OCI-LY3 (cell line): ENCODE measurements around the gene SYNE3.

Source experiments
- H2AFZ ChIP-seq: fragments of 200-600, 300-600 bp; shearing (Covaris generic); 2 replicates; pipeline ENCODE4 v1.6.0; 2014; ENCODE audit warnings: antibody characterized with exemption, low read depth, low read length
- H3K27ac ChIP-seq: fragments of 200-600, 300-600 bp; sonication (generic); 2 replicates; pipeline ENCODE4 v1.5.1; 2014; ENCODE audit warnings: mild to moderate bottlenecking, low read length, moderate library complexity, mixed read lengths
- H3K27me3 ChIP-seq: fragments of 200-600, 300-600 bp; sonication (generic); 2 replicates; pipeline ENCODE4 v1.6.1; 2014; ENCODE audit warnings: low read depth, low read length, mixed read lengths
- H3K36me3 ChIP-seq: fragments of 200-600, 300-600 bp; sonication (generic); replicated peaks from 2 replicates; pipeline ENCODE3; 2014; ENCODE audit warnings: low read depth, low read length, mixed read lengths
- H3K4me1 ChIP-seq: fragments of 300-600, 200-600 bp; sonication (generic); 2 replicates; pipeline ENCODE4 v1.6.1; 2014; ENCODE audit warnings: low read length, mixed read lengths
- H3K4me2 ChIP-seq: fragments of 200-600, 300-600 bp; sonication (generic); 2 replicates; pipeline ENCODE4 v1.6.1; 2014; ENCODE audit warnings: low read length, mixed read lengths
- H3K4me3 ChIP-seq: fragments of 300-600, 200-600 bp; sonication (generic); 2 replicates; pipeline ENCODE4 v1.5.1; 2014; ENCODE audit warnings: antibody characterized with exemption, mild to moderate bottlenecking, low read length, moderate library complexity
- H3K79me2 ChIP-seq: fragments of 300-600, 200-600 bp; shearing (Covaris generic); 2 replicates; pipeline ENCODE4 v1.6.1; 2014; ENCODE audit warnings: mild to moderate bottlenecking, low read length, mixed read lengths
- H3K9ac ChIP-seq: fragments of 300-600, 200-600 bp; shearing (Covaris generic); 2 replicates; pipeline ENCODE4 v1.6.0; 2014; ENCODE audit warnings: mild to moderate bottlenecking, low read length, moderate library complexity
- H3K9me3 ChIP-seq: fragments of 200-600, 300-600 bp; shearing (Covaris generic); 2 replicates; pipeline ENCODE4 v1.6.1; 2014; ENCODE audit warnings: low read length, mixed read lengths; ENCODE audit not compliant: insufficient read depth
- H4K20me1 ChIP-seq: fragments of 200-600, 300-600 bp; sonication (generic); 2 replicates; pipeline ENCODE4 v1.6.1; 2016; ENCODE audit warnings: low read length, mixed read lengths; ENCODE audit not compliant: insufficient read depth
- EZH2phosphoT487 ChIP-seq: fragments of 200-600 bp; shearing (Covaris generic); IDR thresholded peaks from 2 replicates; pipeline ENCODE4 v1.6.1; 2018; ENCODE audit warnings: antibody characterized with exemption, mixed run types, low read depth
- TF ChIP-seq, protein P1 (sequence below): fragments of 200-600, 300-600 bp; sonication (generic); IDR thresholded peaks from 2 replicates; pipeline ENCODE4 v1.5.1; 2014; ENCODE audit warnings: antibody characterized with exemption, low read length, low read depth

SYNE3 gene

GRCh38 chr14:95500772-95501401 lies 15.6 kb downstream of the SYNE3 start:
- Histone ChIP-seq H3K36me3 (peaks cover 12% of the 10 kb centered on the region), H3K27ac (no peak overlapping the region), H3K27me3 (no peaks in the 10 kb centered on the region), H3K9me3 (no peaks in the 10 kb centered on the region), H3K4me3 (no peak overlapping the region), H4K20me1 (peaks cover 39% of the 10 kb centered on the region), H3K79me2 (peaks cover 88% of the 10 kb centered on the region), H2AFZ (no peak overlapping the region), H3K9ac (no peak overlapping the region), H3K4me1 (peaks cover 59% of the 10 kb centered on the region), H3K4me2 (no peak overlapping the region)
- no peak for TF ChIP-seq EZH2phosphoT487
- TF ChIP-seq, protein P1, sequence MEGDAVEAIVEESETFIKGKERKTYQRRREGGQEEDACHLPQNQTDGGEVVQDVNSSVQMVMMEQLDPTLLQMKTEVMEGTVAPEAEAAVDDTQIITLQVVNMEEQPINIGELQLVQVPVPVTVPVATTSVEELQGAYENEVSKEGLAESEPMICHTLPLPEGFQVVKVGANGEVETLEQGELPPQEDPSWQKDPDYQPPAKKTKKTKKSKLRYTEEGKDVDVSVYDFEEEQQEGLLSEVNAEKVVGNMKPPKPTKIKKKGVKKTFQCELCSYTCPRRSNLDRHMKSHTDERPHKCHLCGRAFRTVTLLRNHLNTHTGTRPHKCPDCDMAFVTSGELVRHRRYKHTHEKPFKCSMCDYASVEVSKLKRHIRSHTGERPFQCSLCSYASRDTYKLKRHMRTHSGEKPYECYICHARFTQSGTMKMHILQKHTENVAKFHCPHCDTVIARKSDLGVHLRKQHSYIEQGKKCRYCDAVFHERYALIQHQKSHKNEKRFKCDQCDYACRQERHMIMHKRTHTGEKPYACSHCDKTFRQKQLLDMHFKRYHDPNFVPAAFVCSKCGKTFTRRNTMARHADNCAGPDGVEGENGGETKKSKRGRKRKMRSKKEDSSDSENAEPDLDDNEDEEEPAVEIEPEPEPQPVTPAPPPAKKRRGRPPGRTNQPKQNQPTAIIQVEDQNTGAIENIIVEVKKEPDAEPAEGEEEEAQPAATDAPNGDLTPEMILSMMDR: no peak

- Histone ChIP-seq H3K4me1 (peaks cover 64% of the 10 kb centered on the region), H3K27ac (no peak overlapping the region)
- TF ChIP-seq EZH2phosphoT487: no peak
- TF ChIP-seq, protein P1: no peak
These were observed 16.2 kb downstream of the SYNE3 start for GRCh38 chr14:95500201-95500681.

DNA sequence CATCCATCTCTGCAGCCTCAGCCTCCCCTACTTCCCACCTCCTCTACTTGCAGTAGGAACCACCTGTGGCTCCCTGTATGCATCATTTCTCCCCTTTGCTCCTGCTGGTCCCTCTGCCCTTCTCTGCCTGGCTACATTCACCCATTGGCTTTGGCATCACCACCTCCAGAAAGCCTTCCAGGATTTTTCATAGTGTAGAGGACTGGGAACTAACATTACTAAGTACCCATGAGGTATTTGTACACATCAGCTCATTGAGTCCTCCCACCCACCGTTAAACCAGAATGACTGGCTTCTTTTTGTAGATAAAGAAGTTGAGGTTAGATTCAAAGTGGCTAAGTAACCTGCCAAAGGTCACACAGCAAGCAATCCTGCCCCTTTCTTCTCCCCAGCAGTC lies 17.1 kb downstream of the SYNE3 start:
- Histone ChIP-seq H4K20me1 (peaks cover 30% of the 10 kb centered on the region), H3K79me2 (peaks cover 85% of the 10 kb centered on the region), H3K9me3 (no peaks in the 10 kb centered on the region), H3K4me2 (no peak overlapping the region), H3K27me3 (no peaks in the 10 kb centered on the region), H2AFZ (no peak overlapping the region), H3K4me1 (peaks cover 64% of the 10 kb centered on the region), H3K36me3 (peaks cover 12% of the 10 kb centered on the region), H3K9ac (no peak overlapping the region), H3K27ac (no peak overlapping the region), H3K4me3 (no peak overlapping the region)
- TF ChIP-seq, protein P1: no peak
- TF ChIP-seq EZH2phosphoT487: no peak

More at GRCh38 chr14:95500201-95500681, 16.2 kb downstream of the SYNE3 start:
- no peaks in the 10 kb centered on the region for H3K9me3 ChIP-seq
- no peak overlapping the region for H3K9ac ChIP-seq
- peaks cover 12% of the 10 kb centered on the region for H3K36me3 ChIP-seq
- H2AFZ ChIP-seq: no peak overlapping the region
- H3K4me2 ChIP-seq: no peak overlapping the region
- H3K4me3 ChIP-seq: no peak overlapping the region
- peaks cover 87% of the 10 kb centered on the region for H3K79me2 ChIP-seq
- H4K20me1 ChIP-seq: peaks cover 39% of the 10 kb centered on the region
- H3K27me3 ChIP-seq: no peaks in the 10 kb centered on the region

DNA sequence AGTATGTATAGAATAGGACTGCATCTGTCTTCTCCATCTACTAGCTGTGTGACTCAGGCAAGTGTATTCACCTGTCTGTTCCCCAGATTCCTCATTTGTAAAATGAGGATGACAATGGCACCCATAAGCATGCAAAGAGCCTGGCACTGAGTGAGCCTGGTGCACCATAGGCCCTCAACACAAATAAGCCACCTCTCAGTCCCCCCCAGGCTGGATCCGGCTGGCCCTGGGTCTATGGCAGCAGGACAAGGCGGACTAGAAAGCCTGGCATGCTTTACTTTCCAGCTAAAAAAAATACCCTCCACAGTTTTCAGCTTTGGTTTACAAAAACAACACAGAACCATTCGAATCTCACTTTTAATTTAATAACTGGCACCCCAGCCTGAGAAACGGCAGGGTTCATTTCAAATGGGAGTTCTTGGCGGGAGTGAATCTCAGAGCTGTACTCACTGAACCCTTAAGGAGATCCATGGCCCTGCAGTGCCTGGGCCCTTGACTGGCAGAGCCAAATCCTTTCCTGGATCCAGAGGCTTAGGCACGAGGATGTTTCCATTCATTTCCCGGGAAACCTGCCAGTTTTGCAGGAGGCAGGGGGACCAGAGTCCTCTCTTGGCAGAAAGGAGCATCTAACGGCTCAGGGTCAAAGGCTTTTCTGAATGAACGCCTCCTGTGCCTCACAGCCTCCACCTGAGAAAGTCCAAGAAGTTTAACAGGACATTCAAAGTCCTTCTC lies 17.7 kb downstream of the SYNE3 start:
- TF ChIP-seq EZH2phosphoT487: no peak
- TF ChIP-seq, protein P1: no peak
- Histone ChIP-seq H3K4me3 (no peak overlapping the region), H3K79me2 (peaks cover 85% of the 10 kb centered on the region), H4K20me1 (peaks cover 25% of the 10 kb centered on the region), H3K27ac (no peak overlapping the region), H3K27me3 (no peaks in the 10 kb centered on the region), H3K4me2 (no peak overlapping the region), H3K9ac (no peak overlapping the region), H2AFZ (no peak overlapping the region), H3K9me3 (no peaks in the 10 kb centered on the region), H3K4me1 (peaks cover 64% of the 10 kb centered on the region), H3K36me3 (peaks cover 11% of the 10 kb centered on the region)
